ENCODE measurements around the gene AK9.
A peak's percentile ranks its signal among the peaks of the same experiment; 100 is the strongest.

The AK9 gene

GRCh38 chr6:109455437-109456110 is 235.4 kb downstream of the AK9 start, which contains the start of gene MICAL1:
Gene MICAL1 (minus strand): TSS chr6:109455772. CDS start chr6:109454196, 1,576 bp downstream.
- DNase-seq, result peak; percentile 82

- peak; percentile 77 for DNase-seq
Observed at GRCh38 chr6:109454496-109455436, 236.2 kb downstream of the AK9 start.

- no peak for DNase-seq
Observed at GRCh38 chr6:109453594-109454495, 237.2 kb downstream of the AK9 start.

GRCh38 chr6:109453156-109453555 is 237.8 kb downstream of the AK9 start:
- no peak for DNase-seq

- DNase-seq, result no peak
Observed at GRCh38 chr6:109452181-109452580, 238.8 kb downstream of the AK9 start.

GRCh38 chr6:109451376-109451775 is 239.6 kb downstream of the AK9 start:
- no peak for DNase-seq

GRCh38 chr6:109450801-109451200 is 240.2 kb downstream of the AK9 start:
- DNase-seq, result no peak

- DNase-seq, result peak; percentile 47
Observed at GRCh38 chr6:109449795-109450673, 241.0 kb downstream of the AK9 start.

GRCh38 chr6:109449064-109449794 is 241.8 kb downstream of the AK9 start:
- no peak for DNase-seq

- DNase-seq, result no peak
Observed at GRCh38 chr6:109448615-109449014, 242.4 kb downstream of the AK9 start.

- no peak for DNase-seq
Observed at GRCh38 chr6:109447878-109448555, 243.0 kb downstream of the AK9 start.

GRCh38 chr6:109447087-109447486 is 243.9 kb downstream of the AK9 start:
- no peak for DNase-seq

- no peak for DNase-seq
Observed at GRCh38 chr6:109446541-109446940, 244.5 kb downstream of the AK9 start.

GRCh38 chr6:109446072-109446471 is 244.9 kb downstream of the AK9 start:
- DNase-seq, result no peak

GRCh38 chr6:109445382-109445781 is 245.6 kb downstream of the AK9 start:
- no peak for DNase-seq

GRCh38 chr6:109443425-109443950 is 247.5 kb downstream of the AK9 start:
- no peak for DNase-seq

All from CD4-positive, alpha-beta T cell treated with Interleukin-12 subunit alpha and Interleukin-12 subunit beta, for 1 hour (primary cell).